IMR-90 (cell line): ENCODE results near the gene ADGRV1.

ENCODE experiments used
- MAFK ChIP-seq: IDR thresholded peaks from 2 replicates; pipeline ENCODE4 v1.6.1; 2012; ENCODE audit warnings: low read depth, low read length, improper control_type of control experiment
- MAZ ChIP-seq: IDR thresholded peaks from 2 replicates; pipeline ENCODE4 v1.6.1; 2012; ENCODE audit warnings: low read depth, mild to moderate bottlenecking, low read length, improper control_type of control experiment, moderate library complexity, borderline replicate concordance
- POLR2A ChIP-seq: IDR thresholded peaks from 2 replicates; pipeline ENCODE4 v1.6.1; 2012; ENCODE audit warnings: mild to moderate bottlenecking, low read depth, low read length
- SMC3 ChIP-seq: fragments of 150-350 bp; IDR thresholded peaks from 2 replicates; pipeline ENCODE4 v1.6.1; 2016; ENCODE audit warnings: low read depth, mild to moderate bottlenecking, antibody characterized with exemption, low read length, moderate library complexity
- TF ChIP-seq, protein P1 (sequence below): conservative IDR thresholded peaks from 2 replicates; pipeline ENCODE4 v1.5.1; 2012; ENCODE audit warnings: mild to moderate bottlenecking, low read depth, low read length, improper control_type of control experiment
- TF ChIP-seq, protein P2 (sequence below): fragments of 150-350 bp; IDR thresholded peaks from 2 replicates; pipeline ENCODE4 v1.6.1; 2016; ENCODE audit warnings: low read depth, mild to moderate bottlenecking, low read length, moderate library complexity, borderline replicate concordance

DNA sequence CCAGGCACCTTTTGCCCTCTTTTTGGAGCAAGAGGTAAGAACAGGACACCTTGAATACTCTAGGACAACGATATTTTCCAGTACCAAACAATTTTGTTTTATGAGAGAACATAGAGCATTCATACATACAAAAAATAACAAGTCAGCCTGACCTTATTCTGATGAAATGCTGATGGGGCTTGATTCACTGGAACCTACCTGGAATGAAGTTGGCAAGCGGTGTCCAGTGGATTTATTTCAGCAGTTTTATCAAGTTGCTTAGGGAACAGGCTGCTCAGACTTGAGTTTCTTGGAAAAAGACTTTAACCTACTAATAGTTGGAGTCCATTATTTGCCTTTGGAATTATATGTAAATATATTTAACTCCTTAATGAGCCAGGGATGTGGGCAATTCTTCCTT lies 502.5 kb downstream of the ADGRV1 start:
- TF ChIP-seq, protein P1, sequence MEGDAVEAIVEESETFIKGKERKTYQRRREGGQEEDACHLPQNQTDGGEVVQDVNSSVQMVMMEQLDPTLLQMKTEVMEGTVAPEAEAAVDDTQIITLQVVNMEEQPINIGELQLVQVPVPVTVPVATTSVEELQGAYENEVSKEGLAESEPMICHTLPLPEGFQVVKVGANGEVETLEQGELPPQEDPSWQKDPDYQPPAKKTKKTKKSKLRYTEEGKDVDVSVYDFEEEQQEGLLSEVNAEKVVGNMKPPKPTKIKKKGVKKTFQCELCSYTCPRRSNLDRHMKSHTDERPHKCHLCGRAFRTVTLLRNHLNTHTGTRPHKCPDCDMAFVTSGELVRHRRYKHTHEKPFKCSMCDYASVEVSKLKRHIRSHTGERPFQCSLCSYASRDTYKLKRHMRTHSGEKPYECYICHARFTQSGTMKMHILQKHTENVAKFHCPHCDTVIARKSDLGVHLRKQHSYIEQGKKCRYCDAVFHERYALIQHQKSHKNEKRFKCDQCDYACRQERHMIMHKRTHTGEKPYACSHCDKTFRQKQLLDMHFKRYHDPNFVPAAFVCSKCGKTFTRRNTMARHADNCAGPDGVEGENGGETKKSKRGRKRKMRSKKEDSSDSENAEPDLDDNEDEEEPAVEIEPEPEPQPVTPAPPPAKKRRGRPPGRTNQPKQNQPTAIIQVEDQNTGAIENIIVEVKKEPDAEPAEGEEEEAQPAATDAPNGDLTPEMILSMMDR = no peak
- TF ChIP-seq POLR2A = no peak
- TF ChIP-seq MAFK = no peak
- TF ChIP-seq SMC3 = no peak
- TF ChIP-seq, protein P2, sequence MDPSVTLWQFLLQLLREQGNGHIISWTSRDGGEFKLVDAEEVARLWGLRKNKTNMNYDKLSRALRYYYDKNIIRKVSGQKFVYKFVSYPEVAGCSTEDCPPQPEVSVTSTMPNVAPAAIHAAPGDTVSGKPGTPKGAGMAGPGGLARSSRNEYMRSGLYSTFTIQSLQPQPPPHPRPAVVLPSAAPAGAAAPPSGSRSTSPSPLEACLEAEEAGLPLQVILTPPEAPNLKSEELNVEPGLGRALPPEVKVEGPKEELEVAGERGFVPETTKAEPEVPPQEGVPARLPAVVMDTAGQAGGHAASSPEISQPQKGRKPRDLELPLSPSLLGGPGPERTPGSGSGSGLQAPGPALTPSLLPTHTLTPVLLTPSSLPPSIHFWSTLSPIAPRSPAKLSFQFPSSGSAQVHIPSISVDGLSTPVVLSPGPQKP = no peak
- TF ChIP-seq MAZ = no peak
